GM19397 (cell line): ENCODE results near the gene SPC24.
"Not testable (repeated sequence)": the region's sequence is repeated elsewhere in the genome, so short reads cannot be mapped to it uniquely, and the experiment has no call there.

Source experiments
- ATAC-seq: cut with Tn5 transposase; IDR thresholded peaks from one replicate; pipeline ENCODE4 v1.9.1; 2021; ENCODE audit warnings: mild to moderate bottlenecking, moderate library complexity; ENCODE audit not compliant: unreplicated experiment

The SPC24 gene

GRCh38 chr19:11098327-11098726 lies 57.3 kb downstream of the SPC24 start:
- ATAC-seq = no peak

- not testable (repeated sequence) for ATAC-seq
Measured at GRCh38 chr19:11097367-11097766, 58.2 kb downstream of the SPC24 start.

GRCh38 chr19:11096210-11096841 lies 59.3 kb downstream of the SPC24 start:
- no peak for ATAC-seq
